ENCODE data around the gene DNAJB8.

DNAJB8 gene

DNA sequence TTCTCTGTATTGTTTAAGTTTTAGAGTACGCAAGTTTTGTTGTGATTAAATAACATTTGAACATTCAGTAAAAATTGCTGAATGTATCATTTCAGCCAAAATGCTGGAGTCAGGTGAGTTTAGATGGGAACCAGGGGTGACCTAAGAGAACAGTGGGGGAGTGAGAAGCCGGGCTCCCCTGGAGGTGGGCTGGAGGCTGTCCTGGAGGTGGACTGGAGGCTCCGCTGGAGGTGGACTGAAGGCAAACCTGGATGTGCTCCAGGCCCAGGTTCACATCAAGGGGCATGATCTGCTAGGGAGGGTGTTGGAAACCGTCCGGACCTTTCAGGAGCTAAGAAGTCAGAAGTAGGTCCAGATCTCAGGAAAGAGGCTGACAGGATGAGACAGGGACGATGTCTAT lies 23.7 kb downstream of the DNAJB8 start:
- DNase-seq = no peak

DNA sequence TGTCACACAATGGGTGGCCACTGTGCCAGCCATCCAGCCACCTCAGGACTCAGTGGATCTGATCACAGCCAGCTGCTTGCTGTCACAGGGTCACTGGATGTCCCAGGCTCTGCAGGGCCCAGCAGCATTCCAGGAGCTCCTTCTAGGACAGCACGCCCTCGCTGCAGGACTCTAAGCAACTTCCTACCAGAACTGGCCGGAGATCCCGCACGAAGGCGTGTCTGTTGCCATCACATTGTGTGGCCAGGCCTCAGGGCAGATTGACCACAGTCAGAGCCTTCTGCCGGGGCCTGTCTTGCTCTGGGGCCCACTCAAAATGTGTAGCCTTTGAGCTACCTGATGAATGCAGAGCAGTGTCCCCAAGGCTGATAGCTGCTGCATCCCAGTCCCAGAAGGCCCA lies 24.6 kb downstream of the DNAJB8 start:
- no peak for DNase-seq

DNA sequence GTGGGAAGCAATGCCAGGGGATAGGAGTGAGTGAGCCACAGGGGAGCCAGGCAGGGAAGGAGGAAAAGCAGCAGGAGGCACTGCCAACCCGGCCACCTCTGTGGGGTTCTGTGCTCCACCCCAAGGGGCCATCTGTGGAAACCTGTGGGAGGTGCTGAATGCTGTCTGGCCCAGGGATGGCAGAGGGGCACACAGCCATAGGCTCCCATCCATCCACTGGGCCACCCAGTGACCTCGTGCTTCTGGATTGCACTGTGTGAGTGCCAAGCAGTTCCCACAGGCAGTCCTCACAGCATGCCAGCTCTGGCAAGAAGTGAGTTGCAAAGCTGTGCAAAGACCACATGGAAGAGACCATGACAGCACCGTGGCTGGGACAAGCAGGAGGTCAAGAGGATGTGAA lies 27.5 kb downstream of the DNAJB8 start:
- no peak for DNase-seq

DNA sequence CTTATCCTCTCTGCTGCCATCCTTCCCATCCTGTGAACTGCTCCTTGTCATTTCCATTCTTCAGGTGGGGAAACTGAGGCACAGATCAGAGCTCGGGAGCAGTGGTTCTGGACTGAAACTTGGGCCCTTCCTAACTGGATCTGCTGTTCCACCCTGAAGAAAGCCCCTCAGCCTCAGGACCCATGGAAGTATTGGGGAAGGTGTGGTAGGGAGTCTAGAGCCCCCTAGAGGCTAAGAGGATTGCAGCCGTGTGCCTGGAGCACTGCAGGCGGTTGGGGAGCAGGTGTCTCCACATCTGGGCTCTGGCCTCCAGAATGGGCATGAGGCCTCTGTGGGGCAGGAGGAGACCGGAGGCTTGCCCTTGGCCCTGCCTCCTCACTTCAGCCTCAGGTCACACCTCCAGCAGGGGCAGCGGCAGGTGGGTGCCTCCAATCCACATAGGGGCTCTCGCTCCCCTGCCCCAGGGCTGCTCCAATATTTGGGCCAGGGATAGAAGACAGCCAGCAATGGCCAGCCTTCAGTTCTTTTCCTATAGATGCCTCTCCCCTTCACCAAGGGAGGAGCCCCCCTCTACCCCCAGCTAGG lies 28.1 kb downstream of the DNAJB8 start:
- DNase-seq = no peak

DNA sequence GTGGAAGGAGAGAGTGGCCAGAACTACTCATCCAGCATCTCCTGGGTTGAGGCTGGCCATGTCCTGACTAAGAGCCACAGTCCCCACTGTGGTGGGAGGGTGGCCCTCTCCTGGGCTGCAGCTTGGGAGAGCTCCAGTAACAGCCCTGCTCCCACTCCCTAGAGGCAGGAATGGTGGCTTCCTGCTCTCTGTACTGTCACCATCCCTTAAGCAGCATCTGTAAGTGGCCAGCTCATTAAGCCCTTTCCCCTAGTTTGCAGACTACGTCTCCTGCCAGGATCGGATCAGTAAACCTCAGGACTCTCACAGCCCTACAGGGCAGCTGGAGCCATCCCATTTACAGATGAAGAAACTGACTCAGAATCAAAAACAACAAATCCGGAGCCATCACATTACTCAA lies 30.5 kb downstream of the DNAJB8 start:
- DNase-seq = no peak

DNA sequence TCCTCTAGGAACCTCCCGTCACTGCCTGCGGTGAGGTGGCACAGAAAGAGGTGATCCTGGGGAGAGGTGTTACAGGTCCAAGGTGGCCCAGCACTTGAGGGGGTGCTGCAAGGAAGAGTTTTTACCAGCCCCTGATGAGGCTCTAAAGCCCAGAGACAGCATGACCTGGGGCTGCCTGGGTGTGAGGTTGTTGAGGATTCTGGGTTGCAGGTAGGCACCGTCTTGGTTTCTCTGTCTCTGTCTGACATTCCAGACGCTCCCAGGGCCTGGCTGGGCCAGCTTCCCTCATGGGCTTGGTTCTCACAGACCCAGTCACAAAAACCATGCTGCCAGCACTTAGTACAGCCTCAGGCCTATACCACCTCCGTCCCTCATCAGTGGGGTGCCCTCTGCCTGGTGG lies 31.1 kb downstream of the DNAJB8 start:
- no peak for DNase-seq

DNA sequence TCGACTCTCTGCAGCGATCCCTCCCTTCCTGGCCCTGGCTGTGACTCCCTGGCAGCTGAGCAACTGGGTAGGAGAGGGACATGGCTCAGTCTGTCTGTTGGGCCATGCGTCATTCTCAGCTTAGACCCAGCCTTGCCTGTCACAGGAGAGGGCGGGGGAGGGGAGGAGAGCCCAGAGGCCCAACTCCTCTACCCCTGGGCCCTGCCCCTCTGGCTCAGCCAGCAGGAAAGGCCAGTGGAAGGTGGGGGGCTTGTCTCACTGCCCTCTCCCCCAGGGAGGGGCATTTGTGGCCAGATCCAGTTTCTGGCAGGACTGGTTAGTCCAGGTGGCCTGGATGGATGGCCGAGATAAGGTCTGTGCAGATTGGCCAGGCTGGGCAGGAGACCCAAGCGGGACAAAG lies 31.6 kb downstream of the DNAJB8 start:
- DNase-seq = no peak

DNA sequence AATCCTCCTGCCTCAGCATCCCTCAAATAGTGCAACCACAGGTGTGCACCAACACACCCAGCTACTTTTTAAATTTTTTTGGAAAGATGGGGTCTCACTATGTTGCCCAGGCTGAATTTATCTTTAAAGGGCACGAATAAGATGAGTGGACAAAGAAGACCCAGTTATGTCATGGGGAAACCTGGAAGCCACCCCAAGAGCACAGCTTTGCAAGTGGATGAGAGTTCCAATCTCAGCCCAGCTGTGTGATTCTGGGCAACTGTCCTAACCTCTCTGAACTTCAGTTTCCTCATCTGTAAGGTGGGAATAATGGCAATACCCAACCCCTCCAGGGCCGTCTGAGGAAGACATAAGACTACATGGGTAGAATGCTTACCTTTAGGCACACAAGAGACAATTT lies 32.2 kb downstream of the DNAJB8 start:
- no peak for DNase-seq

DNA sequence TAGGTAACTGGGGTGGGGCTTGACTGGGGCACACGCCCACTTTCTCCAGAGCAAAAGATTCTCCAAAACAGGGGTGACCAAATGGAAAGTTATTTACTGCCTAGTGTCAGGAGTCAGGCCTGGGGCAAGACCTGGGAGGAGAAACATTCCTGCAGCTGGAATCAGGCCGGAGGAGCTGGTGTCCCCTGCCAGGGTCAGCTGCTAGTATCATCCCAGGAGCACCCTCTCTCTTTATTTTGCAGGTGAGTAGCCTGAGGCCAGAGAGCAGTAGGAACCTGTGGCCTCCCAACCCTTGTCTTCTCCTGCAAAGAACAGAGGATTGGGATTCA lies 32.9 kb downstream of the DNAJB8 start:
- DNase-seq = no peak

DNA sequence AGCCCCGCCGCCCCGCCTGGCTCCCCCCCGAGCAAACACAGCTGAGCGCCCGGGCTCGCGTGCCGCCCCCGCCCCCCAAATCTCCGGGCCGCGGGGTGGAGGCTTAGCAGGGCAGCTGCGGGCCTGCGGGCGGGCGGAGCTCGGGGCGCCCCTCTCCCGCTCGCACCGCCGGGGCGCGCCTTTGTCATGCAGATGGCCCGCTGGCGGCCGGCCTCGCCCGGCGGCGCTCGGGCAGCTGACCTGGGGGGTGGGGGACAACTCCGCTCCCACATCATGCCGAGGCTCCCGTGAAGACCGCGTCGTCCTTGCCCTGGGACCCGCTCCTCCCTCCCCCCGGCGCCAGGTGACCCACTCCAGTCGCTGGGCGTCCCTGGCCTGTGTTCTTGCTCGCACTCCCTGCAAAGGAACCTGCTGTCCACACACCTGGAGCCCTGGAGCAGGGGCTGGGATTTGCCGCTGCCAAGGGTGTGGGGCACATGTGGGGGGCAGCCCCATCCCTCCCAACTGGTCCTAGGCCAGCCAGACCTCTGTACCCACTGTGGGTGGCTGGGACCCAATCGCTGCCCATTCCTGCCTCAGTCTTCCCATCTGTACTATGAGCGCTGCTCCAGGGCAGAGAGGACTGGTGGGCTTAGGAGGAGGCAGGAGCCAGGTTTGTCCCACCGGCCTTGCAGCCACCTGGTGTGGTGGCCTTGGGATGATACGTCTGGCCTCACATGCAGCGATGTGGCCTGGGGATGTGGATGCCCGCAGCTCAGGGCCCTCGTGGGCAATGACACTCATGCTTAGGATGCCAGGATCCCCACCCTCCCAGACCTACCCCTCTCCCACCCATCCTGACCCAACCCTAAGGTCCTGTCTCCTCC lies 33.5 kb downstream of the DNAJB8 start:
- DNase-seq = peak in 1 of 2 experiments; percentile 34

DNA sequence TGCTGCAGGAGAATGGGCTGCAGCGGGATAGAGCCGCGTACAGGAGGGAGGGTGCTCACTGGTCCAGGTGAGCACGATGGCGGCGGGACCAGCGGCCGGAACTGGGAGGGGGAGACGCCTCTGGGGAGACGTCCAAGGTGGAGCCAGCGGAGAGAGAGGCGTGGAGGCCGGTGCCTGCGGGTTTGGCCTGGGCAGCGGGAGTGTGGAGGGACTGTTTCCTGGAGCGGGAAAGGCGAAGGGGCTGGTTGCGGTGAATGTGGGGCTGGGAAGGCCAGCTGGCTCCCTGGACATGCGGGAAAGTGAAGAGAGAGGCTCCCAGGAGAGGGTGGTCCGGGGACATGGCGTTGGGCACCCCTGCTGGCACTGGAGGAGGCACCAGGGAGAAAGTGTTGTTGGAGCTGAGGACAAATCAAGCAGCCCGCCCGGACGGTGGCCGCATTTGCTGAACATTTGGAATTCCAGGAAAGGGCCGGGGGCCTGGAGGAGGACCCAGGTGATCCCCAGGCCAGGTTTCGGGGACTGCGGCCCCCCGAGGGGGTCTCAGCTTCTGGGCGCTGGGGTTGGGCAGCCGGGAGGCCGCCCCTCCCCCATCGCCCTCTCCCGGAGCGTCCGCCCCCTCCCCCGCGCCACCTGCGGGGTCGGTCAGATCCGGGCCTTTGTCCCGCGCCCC lies 34.3 kb downstream of the DNAJB8 start:
- no peak for DNase-seq

DNA sequence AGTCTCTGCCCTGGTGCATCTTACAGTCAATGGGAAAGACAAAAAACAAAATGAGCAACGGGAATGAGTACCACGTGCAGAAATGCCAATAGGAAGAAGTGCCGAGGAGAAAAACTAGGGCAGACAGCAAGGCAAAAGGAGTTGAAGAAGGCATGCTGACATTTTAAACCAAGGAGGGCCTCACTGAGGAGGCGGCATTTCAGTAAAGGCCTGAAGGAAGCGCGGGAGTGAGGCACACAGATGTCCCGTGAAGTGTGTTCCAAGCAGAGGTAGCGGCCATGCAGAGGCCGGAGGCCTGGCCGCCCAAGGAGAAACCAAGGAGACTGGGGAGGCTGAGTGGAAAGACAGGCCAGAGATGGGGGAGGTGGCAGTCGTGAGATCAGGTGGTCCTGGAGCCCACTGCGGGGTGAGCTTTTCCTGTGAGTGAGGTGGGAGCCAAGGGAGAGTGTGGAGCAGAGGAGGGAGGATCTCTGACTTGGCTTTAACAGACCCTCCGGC lies 34.8 kb downstream of the DNAJB8 start:
- no peak for DNase-seq

DNA sequence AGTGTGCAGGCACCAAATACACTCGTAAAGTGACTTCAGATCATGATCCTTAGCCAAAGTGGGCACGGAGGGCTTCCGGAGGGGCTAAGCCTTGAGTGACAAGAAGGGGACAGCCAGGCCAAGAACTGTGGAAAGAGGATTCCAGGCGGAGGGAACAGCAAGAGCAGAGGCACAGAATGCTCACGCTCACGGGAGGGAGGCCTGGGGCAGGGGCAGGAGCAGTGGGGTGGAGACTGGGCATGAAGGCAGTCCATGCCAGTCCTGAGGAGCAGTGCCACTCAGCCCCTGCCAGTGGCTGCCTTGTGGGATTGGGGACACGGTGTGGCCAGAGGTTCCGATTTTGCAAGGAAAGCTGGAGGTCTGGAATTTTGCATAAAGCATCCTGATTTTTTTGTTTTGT lies 36.0 kb downstream of the DNAJB8 start:
- DNase-seq = no peak

DNA sequence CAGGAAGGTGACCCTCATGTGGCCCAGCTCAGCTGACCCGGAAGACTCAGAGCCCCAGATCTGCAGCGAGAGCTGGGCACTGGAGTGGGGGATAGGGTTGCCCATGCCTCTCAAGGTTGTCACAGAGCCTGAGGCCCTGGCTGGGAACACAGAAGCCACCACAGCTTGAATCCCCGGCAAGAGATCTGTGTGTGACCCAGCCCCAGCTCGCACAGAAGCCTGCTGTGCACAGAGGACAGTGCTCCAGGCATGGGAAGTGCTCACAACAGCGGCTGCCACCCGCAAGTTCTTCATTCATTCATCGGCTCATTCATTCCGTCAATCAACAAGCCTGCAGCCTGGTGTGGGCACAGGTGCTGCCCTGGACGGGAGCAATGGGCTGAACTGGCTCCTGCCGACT lies 36.4 kb downstream of the DNAJB8 start:
- DNase-seq = no peak

DNA sequence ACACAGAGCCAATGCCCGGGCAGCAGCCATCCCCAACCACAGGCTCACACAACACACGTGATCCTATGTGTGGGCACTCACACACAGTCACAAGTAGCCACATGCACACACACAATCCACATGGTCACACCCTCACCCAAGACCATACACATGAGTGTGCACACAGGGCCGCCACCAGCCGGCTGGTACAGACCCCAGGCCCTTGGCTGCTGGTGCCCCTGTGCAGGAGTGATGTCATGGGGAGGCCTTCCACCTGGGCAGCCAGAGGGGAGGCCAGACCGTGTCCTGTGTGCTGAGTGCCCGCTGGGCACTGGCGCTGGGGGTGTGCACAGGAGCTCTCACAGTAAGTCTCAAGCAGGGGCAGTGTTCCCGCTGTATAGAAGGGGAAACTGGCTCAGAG lies 36.9 kb downstream of the DNAJB8 start:
- no peak for DNase-seq

DNA sequence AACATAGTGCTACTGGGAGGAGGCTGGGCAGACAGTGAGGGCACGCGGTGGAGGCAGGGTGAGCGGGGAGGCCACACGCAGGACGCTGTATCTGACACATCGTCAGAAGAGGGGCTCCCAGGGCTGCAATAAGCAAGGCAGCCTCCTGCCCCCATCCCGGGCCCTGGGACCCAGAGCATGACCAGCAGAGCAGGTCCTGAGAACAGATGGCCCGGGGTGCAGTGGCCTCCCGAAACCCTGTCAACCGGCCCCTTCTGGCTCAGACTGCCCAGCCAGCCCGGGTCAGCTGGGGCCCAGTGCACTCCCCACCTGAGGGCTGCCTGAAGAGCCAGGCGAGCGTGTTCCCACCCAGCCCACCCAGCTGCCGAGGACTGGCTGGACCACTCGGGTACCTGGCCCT lies 37.4 kb downstream of the DNAJB8 start:
- DNase-seq = no peak

DNA sequence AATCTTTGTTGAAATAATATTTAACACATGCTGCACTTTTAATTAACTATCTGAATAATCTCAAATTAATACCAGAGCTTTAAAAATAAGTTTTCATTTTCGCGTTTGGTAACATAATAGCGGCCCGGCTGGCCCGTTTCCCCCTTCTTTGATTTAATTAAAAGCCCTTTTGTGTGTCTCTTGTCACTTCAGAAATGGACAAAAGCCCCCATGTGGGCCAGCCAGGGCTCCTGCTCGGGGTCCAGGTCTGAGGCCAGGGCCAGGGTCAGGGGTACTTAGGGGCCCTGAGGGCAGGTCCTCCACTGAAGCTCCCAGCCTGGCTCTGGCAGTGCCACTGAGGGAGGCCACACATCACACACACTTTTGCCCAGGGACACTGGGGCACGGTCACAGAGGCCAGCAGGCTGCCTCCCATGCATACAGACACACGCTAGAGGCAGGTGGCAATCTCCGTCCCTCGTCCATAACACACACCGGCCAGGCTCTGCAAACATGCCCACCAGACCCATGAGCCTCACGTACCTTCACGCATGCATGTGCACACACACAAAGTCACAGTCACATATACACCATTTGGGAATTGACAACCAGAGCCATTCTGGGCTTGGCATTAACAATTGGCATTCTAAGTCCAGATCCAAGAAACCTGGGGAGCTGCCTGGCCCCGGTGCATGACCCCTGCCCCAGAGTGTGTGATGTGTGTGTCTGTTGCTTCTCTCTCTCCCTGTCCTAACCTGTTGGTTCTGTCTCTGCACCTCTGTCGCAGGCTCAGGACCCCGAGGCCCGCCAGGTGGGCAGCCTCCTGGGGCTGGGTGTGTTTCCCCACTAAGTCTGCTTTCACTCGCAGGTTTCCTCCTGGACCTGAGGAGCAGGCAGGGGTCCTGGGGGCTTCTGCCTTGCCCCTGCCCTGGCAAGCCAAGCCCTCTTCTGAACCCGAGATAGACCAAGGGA lies 38.5 kb downstream of the DNAJB8 start:
- no peak for DNase-seq

DNA sequence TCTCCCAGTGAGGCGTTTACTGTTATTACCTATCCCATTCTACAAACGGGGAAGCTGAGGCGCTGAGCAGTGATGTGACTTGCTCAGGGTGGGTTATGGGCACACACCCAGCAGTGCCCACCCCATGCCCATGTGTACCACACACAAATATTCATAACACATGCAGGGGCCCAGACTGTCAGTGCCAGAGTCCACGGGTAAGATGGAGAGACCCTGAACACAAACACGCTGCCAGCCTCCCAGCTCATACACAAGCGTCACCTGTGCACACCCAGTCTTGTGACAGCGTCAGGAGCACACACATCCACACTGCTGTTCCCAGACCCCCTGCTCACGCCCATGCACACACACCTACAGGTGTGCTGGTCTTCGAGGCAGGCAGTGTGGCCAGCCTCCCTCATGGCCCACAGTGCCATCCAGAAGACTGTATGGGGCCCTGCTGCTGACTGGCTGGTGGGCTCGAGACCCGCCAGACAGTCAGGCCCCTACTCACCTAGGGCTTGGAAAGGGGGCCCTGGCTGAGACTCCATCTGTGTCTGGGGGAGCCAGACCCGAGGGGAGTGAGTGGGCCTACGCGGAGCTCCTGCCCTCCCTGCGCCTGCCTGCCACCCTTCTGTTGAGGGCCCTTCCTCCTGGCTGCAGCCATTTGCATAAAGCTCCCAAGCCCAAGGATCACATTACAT lies 39.4 kb downstream of the DNAJB8 start:
- DNase-seq = no peak

DNA sequence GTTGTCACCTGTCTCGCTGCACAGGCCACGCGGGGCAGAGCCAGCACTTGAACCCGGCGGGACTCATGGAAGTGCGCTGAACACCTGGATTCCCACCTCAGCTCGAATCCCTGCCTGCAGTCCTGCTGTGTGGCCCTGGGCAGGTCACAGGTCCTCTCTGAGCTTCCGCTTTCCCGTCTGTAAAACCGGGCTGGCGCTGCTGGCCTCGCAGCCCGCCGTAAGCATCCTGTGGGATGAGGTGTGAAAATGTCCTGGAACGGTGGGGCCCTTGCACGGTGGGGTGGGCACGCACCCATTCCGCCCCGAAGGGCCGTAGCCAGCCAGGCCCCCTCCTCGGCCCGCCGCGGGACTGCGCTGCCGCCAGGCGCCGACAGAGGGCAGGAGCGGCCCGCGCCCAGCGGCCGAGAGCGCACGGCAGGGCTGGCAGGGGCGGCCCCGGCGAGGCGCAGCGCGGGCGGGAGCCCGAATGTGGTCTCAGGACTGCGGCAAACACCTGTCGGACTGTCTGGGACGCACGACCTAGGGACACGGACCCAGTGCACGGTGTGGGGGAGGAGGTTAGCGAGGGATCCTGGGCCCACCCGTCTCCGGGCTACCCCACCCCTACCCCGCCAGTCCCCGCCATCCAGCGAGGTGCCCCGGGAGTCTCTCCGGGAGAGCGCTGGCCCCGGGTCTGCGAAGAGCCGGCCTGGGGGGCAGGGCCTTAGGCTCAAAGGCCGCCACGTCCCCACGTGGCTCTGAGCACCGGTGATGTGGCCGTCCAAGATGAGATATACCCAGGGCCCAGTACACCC lies 40.4 kb downstream of the DNAJB8 start:
- peak; percentile 28 to 38 for DNase-seq

DNA sequence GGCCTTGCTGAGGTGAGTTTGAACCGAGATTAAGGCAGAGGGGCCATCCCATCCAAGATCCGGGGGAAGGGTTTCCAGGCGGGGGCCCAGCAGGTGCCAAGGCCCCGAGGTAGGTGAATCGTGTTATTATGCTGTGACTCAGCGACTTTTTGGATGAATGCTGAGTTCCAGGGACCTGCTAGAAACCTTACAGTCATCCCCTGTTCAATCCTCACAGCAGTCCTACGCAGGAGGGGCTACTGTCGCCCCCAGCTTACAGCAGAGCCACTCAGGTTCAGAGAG lies 40.9 kb downstream of the DNAJB8 start:
- no peak for DNase-seq

DNA sequence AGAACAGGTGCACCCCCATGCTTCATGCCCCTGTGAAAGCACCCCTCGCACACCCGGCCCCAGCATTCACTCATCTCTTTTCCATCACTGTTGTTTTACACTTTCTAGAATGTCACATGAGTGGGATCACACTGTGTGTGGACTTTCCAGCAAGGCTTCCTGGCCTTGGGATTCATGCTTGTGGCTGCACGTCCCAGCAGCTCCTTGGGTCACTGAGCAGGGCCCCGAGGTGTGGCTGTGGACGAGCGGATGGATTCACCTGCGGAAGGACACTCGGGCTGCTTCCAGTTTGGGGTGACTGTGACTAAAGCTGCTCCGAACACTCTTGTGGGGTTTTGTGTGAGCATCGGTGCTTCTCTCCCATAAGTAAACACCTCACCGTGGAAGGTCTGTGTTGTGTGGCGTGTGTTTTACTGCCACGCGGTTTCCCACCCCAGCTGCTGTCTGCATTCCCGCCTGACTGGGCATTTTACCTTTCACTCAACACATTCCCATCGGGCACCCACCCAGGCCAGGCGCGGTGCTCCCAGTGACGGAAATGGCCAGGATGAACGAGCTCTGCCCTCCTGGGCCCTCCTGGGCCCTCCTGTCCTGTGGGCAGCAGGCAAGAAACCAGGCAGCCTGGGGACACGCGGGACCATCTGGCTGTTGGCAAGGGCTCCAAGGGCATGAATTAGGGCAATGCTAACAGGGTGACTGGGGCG lies 41.4 kb downstream of the DNAJB8 start:
- no peak for DNase-seq

All from SHP77 (cell line).